GM12873 (cell line): ENCODE measurements around the gene FAM163A.

Experiments used
- CTCF ChIP-seq: IDR thresholded peaks from 2 replicates; pipeline ENCODE4 v1.5.1; 2012; ENCODE audit warnings: low read depth, mild to moderate bottlenecking, moderate library complexity, low read length, control low read depth; ENCODE audit not compliant: insufficient read depth; ENCODE audit errors: missing control alignments

Gene FAM163A

GRCh38 chr1:179753061-179753460 is 10.0 kb downstream of the FAM163A start:
- TF ChIP-seq CTCF: no peak

- no peak for TF ChIP-seq CTCF
Observed at GRCh38 chr1:179754041-179754624, 11.0 kb downstream of the FAM163A start.

- TF ChIP-seq CTCF: no peak
Observed at GRCh38 chr1:179757933-179758332, 14.8 kb downstream of the FAM163A start.

GRCh38 chr1:179760521-179760920 is 17.4 kb downstream of the FAM163A start:
- no peak for TF ChIP-seq CTCF

GRCh38 chr1:179761296-179761695 is 18.2 kb downstream of the FAM163A start:
- no peak for TF ChIP-seq CTCF

GRCh38 chr1:179761846-179762640 is 19.0 kb downstream of the FAM163A start:
- no peak for TF ChIP-seq CTCF

GRCh38 chr1:179767177-179767581 is 24.1 kb downstream of the FAM163A start:
- TF ChIP-seq CTCF: no peak
